Esophagus squamous epithelium (tissue), 5 donors: ENCODE data around the gene SLC7A8. TPM values are rescaled to one million over a fixed set of nuclear protein-coding genes. Genes with fewer than 3 reads are reported as not detected.
A peak's percentile ranks its signal among the peaks of the same experiment; 100 is the strongest.

ENCODE experiments used
- DNase-seq: peaks from one replicate; lab custom pipeline; 2025; lab: John Stamatoyannopoulos, UW
- H3K27ac ChIP-seq, 4 donors: fragments of 200-600 bp; sonication (generic); one replicate each; pipeline ENCODE4 v1.5.1; 2016 to 2019; ENCODE audit warnings: mild to moderate bottlenecking in 1 of 4
- H3K27me3 ChIP-seq, 4 donors: fragments of 200-600 bp; sonication (generic); 1 replicate in 3 of 4; 2 replicates in 1 of 4; pipeline versions ENCODE4 v1.5.1 to v1.6.0; 2017 to 2021; ENCODE audit warnings: antibody characterized with exemption in 1 of 4
- H3K36me3 ChIP-seq, 3 donors: fragments of 200-600 bp; sonication (generic); one replicate each; pipeline ENCODE4 v1.5.1; 2016 to 2019
- H3K4me1 ChIP-seq, 3 donors: fragments of 200-600 bp; sonication (generic); one replicate each; pipeline ENCODE4 v1.5.1; 2017 to 2019
- H3K4me3 ChIP-seq, 4 donors: fragments of 200-600 bp; sonication (generic); 1 replicate in 3 of 4; 2 replicates in 1 of 4; pipeline ENCODE4 v1.5.1; 2016 to 2019; ENCODE audit warnings: mild to moderate bottlenecking in 2 of 4, moderate library complexity in 1 of 4
- H3K9me3 ChIP-seq, 3 donors: fragments of 200-600 bp; sonication (generic); one replicate each; pipeline ENCODE4 v1.5.1; 2016 to 2019
- POLR2A ChIP-seq, 4 donors: fragments of 450-650 bp; IDR thresholded peaks; one replicate each; pipeline ENCODE4 v1.6.1; 2017; ENCODE audit warnings: antibody characterized with exemption in 4 of 4, mild to moderate bottlenecking in 4 of 4, moderate library complexity in 3 of 4
- WGBS, 2 donors: methylation state at CpG; one replicate each; pipeline ENCODE4 v1.1.5; 2018; 5-methylcytosine and 5-hydroxymethylcytosine counted together
- intact Hi-C: fragments of 100-400 bp; cut with DNase I; formaldehyde crosslinking; loops from one replicate; pipeline ENCODE4 v1.15.0; 2022
- total RNA-seq, 4 donors: library from RNA; depleted of rRNA; stranded (reverse); fragments of >200 nt; gene quantifications; one replicate each; pipeline ENCODE4 v1.1.0, GENCODE V29; 2016
- TF ChIP-seq, protein P1 (sequence below), 6 experiments: fragments of 450-650 bp in 4 of 6; fragments of 200-600 bp in 2 of 6; sonication (generic) in 2 of 6; IDR thresholded peaks; one replicate each; pipeline ENCODE4 v1.5.1; 2016 to 2019; ENCODE audit warnings: antibody characterized with exemption in 6 of 6, mild to moderate bottlenecking in 4 of 6, moderate library complexity in 4 of 6
- donor health status: DM: yes; HTN: yes; CAD: no.

Gene SLC7A8
- total RNA-seq, 4 donors from 2014 or later, result 22.2 to 58.0 (median 39.8) TPM

DNA sequence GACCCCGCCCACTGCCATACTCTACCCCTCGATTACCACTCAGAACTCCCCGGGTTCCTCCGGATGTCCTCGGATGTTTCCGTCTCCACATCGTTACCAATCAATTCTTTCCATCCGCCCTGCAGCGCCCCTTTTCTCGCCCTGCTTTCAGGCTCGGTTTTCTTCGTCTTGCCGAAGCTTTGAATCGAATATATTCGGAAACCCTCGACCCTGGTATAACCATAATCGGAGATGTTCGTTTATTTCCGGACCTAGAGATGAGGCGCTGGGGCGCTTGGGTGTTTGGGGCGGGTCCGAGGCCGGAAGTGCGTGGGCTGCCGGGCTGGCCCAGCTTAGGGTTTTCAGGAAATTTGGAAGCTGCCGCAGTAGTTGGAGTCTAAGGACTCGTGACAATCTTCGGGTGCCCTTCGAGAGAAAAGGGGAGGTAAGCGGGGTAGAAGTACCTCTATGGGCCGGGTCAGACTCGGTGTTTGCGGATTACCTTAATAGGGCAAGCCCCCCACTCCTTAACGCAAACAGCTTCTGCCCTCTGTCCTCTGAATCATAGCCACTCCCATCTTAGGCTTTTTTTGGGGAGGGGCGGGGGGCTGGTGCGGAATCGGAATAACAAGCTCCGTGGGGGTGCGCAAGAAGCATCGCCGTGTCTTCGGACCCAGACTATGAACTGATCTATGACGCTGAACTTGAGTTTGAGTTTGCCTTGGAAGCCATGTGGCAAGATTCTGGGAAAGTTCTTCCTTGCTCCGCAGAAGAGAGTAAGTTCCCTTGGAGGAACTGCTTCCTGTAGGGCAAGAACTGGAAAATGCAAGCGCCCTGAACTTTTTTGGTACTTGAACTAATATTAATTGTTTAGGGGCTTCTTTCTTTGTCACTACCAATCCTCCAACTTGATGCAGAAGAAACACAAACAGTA is 88.0 kb downstream of the SLC7A8 start, which contains the start of gene C14orf119:
Gene C14orf119 (plus strand): TSS at position 310 of the 913 bp plus-strand sequence. CDS start 2,154 bp downstream, outside the sequence.
- peak within 1 kb of the TSS; percentile 73 to 99 (median 85) for H3K4me3 ChIP-seq
- H3K4me1 ChIP-seq, result peaks cover 16 to 54% (median 23%) of the 10 kb centered on the region in 3 donors
- TF ChIP-seq, protein P1, sequence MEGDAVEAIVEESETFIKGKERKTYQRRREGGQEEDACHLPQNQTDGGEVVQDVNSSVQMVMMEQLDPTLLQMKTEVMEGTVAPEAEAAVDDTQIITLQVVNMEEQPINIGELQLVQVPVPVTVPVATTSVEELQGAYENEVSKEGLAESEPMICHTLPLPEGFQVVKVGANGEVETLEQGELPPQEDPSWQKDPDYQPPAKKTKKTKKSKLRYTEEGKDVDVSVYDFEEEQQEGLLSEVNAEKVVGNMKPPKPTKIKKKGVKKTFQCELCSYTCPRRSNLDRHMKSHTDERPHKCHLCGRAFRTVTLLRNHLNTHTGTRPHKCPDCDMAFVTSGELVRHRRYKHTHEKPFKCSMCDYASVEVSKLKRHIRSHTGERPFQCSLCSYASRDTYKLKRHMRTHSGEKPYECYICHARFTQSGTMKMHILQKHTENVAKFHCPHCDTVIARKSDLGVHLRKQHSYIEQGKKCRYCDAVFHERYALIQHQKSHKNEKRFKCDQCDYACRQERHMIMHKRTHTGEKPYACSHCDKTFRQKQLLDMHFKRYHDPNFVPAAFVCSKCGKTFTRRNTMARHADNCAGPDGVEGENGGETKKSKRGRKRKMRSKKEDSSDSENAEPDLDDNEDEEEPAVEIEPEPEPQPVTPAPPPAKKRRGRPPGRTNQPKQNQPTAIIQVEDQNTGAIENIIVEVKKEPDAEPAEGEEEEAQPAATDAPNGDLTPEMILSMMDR (IDR thresholded peaks at IDR 0.05), result no peak
- TF ChIP-seq POLR2A (IDR thresholded peaks at IDR 0.05), result peak in 3 of 4 donors; percentile 34 to 78 (median 73)
- H3K27ac ChIP-seq, result peak within 1 kb of the TSS; percentile 97 to 99 (median 98)
- no peak for DNase-seq
- H3K27me3 ChIP-seq, result no peaks in the 10 kb centered on the region
- H3K9me3 ChIP-seq, result no peaks in the 10 kb centered on the region
- H3K36me3 ChIP-seq, result peaks cover 3 to 50% (median 12%) of the 10 kb centered on the region in 3 donors
- WGBS, 2 donors, result 0% methylated on average over 26 to 41 of the region's 46 CpGs
- intact Hi-C loops, result no loop called here

DNA sequence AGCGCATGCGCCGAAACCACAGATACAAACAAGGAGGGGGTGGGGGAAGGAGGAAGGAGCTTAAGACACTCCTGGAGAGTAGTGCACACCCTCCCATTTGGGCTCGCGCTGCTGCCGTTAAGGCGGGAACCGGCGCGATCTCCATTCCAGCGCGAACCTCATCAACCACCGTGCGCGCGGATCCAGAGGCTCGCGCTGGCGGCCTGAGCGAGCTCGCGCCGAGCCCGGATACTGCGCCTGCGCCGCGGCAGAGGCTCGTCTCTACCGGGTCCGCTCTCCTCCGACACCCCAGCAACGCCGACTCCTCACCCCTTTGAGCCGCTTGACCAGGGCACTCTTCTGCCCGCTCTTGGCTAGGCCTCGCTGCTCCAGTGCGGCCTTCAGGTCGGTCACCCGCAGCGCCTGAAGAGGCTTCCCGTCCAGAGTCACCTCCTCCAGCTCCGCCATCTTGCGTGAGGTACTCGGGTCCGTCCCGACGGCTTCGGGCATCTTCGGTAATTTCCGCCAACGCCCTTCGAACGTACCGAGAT is 88.7 kb downstream of the SLC7A8 start, which contains the start of gene ACIN1:
Gene ACIN1 (minus strand): TSS at position 471 of the 530 bp plus-strand sequence. CDS start 24 bp downstream, at position 447.
- Histone ChIP-seq H3K4me3 (peak within 1 kb of the TSS; percentile 73 to 99 (median 85)), H3K9me3 (no peaks in the 10 kb centered on the region), H3K27ac (peak within 1 kb of the TSS; percentile 97 to 99 (median 98)), H3K36me3 (peaks cover 11 to 57% (median 19%) of the 10 kb centered on the region in 3 donors), H3K27me3 (no peaks in the 10 kb centered on the region), H3K4me1 (peaks cover 16 to 59% (median 23%) of the 10 kb centered on the region in 3 donors)
- no peak for DNase-seq
- peak in 2 of 4 donors; percentile 40 to 80 for TF ChIP-seq POLR2A (IDR thresholded peaks at IDR 0.05)
- TF ChIP-seq, protein P1 (IDR thresholded peaks at IDR 0.05), result no peak
- 2% methylated on average over 31 to 32 of the region's 55 CpGs for WGBS, 2 donors
- intact Hi-C loops, result no loop called here

DNA sequence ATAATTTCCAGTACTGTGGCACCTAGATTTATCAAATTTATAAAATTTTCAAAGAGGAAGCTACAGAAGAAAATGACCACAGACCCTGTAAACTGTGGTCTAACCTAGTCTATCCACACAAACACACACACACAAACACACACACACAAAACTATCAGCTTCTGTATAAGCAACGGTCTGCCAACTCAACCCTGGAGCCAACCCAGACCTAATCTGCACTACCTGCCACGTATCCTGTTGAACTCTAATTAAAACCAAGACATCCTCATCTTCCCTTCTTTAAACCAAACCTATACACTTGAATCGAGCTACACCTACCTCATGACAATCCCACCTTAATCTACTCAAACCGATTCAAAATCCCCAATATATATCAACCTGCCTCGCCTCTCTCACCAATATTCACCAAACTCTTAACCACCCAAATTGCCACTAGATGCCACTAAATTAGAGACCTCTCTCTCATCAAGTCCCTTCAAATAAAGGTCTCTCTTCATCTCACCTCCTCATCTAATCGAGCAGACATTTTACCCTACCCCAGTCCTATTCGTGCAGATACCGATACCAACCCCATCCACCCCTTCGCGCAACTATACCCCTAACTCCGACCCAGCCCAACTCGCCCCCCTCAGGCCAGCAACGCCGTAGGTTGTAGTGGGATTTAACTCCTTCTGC is 89.3 kb downstream of the SLC7A8 start:
- H3K27ac ChIP-seq, result peak overlapping the region; percentile 97 to 99 (median 98)
- no peaks in the 10 kb centered on the region for H3K9me3 ChIP-seq
- TF ChIP-seq POLR2A (IDR thresholded peaks at IDR 0.05), result no peak
- TF ChIP-seq, protein P1 (IDR thresholded peaks at IDR 0.05), result peak in 1 of 6 experiments; percentile 20
- 0 to 1% methylated on average over 11 to 14 of the region's 14 CpGs for WGBS, 2 donors
- peaks cover 16 to 59% (median 23%) of the 10 kb centered on the region in 3 donors for H3K4me1 ChIP-seq
- intact Hi-C loops, result no loop called here
- no peaks in the 10 kb centered on the region for H3K27me3 ChIP-seq
- peaks cover 15 to 59% (median 25%) of the 10 kb centered on the region in 3 donors for H3K36me3 ChIP-seq
- no peak for DNase-seq
- peak overlapping the region; percentile 69 to 99 (median 85) for H3K4me3 ChIP-seq

DNA sequence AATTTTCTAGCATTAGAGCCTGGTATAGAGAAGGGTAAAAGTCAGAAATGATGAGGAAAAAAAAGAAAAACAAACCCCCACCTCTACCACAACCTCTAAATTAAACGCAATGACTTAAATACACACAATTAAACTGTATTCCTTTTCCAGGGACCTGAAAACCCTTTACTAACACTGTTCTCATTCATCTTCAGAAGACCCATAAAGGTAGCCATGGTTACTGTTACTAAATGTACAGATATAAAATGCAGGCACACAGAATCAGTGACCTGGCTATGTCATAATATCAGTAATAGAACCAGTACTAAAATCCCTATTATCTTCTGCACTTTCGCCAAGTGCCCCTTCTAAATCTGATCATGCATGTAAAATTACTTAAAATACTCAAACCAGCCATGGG is 89.9 kb downstream of the SLC7A8 start:
- Histone ChIP-seq H3K27ac (peak overlapping the region in 3 of 4 donors; percentile 97 to 99 (median 97)), H3K36me3 (peaks cover 16 to 59% (median 31%) of the 10 kb centered on the region in 3 donors), H3K4me3 (peak overlapping the region in 3 of 4 donors; percentile 83 to 99 (median 87)), H3K9me3 (no peaks in the 10 kb centered on the region), H3K4me1 (peaks cover 16 to 59% (median 23%) of the 10 kb centered on the region in 3 donors), H3K27me3 (no peaks in the 10 kb centered on the region)
- intact Hi-C loops, result no loop called here
- 79 to 83% methylated on average over 2 of the region's 2 CpGs for WGBS, 2 donors
- TF ChIP-seq POLR2A (IDR thresholded peaks at IDR 0.05), result no peak
- TF ChIP-seq, protein P1 (IDR thresholded peaks at IDR 0.05), result no peak
- no peak for DNase-seq
